ENCODE measurements around the gene RTEL1.

RTEL1 gene

DNA sequence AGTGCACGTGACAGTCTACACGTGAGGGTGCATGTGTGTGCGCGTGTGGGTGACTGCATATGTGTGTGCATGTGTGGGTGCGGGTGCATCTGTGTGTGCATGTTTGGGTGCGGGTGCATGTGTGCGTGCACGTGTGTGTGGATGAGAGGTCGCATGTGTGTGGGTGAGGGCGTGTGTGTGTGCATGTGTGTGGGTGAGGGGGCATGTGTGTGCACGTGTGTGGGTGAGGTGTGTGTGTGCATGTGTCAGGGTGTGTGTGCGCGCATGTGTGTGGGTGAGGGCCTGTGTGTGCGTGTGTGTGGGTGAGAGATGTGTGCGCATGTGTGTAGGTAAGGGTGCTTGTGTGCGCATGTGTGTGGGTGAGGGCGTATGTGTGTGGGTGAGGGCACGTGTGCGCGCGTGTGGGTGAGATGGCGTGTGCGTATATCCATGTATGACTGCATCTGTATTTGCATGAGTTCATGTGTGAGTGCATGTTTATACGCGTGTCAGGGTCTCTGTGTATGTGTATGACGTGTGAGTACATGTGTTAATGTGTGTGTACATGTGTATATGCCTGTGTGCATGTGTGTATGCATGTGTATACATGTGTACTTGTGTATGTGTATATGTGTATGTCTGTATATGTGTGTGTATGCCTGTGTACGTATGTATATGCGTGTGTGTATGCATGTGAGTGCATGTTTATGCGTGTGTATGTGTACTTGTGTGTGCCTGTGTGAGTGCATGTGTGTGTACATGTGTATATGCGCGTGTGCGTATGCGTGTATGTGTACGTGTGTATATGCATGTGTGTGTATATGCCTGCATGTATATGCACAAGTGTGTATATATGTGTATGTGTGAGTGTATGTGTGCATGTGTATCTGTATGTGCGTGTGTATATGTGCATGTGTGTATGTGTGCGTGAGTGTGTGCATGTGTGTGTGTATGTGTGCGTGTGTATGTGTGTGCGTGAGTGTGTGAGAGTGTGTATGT, 74.3 kb downstream of the RTEL1 start:
- no peak for DNase-seq

DNA sequence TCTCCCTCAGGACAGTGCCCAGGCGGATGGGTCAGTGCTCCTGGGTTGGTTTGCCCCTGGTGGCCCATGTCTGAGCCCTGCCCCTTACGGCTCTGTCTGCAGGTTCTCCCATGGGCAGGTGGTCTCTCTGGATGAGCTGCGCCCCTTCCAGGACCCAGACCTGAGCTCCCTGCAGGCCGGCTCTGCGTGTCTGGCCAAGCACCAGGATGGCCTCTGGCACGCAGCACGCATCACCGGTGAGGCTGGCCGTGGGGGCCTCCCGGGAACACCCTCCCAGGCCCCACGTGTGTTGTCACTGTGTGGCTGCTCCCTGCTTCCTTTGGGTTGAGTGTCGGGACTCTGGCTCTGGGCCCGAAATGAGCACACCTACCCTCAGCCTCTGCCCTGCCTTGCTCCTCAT, 75.0 kb downstream of the RTEL1 start:
- no peak for DNase-seq

DNA sequence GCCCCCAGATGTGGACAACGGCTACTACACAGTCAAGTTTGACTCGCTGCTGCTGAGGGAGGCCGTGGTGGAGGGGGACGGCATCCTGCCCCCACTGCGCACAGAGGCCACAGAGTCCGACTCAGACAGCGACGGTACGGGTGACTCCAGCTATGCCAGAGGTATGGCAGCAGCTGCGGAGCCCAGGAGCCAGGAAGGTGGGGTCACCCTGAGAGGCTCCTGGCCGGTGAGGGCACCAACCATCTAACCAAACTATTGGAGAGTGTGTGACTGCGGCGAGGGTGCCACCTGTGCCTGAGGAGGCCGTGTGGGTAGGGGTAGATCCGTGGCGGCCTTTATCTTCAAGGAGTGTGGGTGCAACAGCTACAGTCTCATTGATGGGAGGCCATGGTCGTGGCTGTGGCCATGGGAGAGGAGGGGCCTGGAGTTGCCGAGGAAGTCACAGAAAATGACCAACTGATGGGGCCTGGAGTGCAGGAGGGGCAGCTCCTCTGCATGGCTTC, 75.5 kb downstream of the RTEL1 start:
- DNase-seq = no peak

DNA sequence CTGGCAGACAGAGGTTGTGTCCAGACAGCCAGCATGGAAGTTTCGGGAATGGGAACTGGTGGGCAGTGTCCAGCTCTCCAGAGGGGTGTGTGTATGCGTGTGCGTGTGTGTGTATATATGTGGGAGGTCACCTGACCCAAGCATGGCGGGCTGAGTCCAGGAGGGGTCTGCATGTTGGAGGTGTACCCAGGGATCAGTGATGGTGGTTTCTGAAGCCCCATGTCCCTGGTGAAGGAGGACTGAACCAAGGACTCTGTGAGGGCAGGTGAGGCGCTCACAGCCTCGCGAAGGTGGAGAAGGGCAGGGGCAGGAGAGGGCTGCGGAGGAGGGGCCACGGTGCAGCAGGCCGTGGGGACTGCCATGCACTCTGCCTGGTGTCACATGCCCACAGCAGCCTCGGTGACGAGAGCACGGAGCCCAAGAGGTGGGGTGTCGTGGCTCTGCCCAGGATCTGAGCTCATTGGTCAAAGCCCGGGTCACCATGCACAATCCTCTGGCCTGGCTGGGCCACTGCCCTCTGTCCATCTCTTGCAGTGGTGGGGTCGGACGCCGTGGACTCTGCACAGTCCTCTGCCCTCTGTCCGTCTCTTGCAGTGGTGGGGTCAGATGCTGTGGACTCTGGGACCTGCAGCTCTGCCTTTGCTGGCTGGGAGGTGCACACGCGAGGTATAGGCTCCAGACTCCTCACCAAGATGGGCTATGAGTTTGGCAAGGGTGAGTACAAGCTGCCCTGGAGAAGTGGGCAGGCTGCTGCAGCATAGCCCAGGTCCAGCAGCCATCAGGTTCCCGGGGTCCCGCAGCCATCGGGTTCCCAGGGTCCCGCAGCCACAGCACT, 76.2 kb downstream of the RTEL1 start:
- no peak for DNase-seq

DNA sequence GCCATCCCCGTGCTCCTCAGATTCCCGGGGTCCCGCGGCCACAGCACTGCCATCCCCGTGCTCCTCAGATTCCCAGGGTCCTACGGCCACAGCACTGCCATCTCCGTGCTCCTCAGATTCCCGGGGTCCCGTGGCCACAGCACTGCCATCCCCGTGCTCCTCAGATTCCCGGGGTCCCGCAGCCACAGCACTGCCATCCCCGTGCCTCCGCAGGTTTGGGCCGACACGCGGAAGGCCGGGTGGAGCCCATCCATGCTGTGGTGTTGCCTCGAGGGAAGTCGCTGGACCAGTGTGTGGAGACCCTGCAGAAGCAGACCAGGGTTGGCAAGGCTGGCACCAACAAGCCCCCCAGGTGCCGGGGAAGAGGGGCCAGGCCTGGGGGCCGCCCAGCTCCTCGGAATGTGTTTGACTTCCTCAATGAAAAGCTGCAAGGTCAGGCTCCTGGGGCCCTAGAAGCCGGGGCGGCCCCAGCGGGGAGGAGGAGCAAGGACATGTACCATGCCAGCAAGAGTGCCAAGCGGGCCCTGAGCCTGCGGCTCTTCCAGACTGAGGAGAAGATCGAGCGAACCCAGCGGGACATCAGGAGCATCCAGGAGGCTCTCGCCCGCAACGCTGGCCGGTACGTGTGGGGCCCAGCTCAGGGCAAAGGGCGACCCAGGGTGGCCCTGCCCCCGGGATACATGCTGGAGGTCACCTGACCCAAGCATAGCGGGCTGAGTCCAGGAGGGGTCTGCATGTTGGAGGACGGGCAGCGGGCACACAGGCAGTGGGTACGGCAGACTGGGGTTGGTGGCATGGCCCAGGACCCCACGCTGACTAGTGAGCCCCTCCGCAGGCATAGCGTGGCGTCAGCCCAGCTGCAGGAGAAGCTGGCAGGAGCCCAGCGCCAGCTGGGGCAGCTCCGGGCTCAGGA, 77.1 kb downstream of the RTEL1 start:
- DNase-seq = no peak

DNA sequence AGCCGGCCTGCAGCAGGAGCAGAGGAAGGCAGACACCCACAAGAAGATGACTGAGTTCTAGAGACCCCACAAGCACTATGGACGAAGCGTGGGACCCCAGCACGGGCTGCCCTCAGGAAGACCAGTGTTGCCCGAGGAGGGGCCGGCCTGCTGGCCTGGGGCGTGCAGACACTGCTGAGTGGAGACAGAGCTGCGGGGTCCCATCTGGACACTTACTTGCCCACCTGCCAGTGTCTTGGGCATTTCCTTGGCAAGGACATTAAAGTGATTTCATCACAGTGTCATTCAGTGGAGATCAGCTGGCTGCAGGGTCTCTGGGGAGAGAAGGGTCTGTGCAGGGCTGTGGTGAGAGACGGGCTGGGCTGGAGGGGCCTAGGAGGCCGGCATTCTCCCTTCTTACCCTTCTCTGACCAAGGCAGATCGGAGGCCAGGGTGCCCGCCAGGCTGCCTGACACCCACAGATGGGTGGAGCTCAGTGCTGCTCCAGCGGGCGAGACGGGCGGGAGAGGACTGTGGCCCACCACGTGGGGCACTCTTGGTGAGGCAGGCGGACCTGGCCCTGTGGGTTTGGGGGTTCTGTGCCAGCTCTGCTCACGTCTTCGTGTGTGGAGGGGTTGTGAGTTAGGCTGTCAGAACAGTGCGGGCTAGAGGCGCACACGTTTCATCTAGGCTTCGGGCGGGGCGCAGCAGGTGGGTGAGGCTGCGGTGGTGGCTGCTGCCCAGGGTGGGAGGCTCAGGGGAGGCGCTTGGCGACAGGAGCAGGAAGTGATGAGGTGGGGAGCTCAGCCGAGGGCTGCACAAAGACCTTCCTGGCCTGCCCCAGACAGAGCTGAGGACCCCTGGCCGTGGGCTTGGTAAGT, 78.0 kb downstream of the RTEL1 start, which contains the start of gene LIME1:
Gene LIME1 (plus strand): TSS at position 806 of the 860 bp plus-strand sequence. CDS start 886 bp downstream, outside the sequence.
- DNase-seq = no peak

DNA sequence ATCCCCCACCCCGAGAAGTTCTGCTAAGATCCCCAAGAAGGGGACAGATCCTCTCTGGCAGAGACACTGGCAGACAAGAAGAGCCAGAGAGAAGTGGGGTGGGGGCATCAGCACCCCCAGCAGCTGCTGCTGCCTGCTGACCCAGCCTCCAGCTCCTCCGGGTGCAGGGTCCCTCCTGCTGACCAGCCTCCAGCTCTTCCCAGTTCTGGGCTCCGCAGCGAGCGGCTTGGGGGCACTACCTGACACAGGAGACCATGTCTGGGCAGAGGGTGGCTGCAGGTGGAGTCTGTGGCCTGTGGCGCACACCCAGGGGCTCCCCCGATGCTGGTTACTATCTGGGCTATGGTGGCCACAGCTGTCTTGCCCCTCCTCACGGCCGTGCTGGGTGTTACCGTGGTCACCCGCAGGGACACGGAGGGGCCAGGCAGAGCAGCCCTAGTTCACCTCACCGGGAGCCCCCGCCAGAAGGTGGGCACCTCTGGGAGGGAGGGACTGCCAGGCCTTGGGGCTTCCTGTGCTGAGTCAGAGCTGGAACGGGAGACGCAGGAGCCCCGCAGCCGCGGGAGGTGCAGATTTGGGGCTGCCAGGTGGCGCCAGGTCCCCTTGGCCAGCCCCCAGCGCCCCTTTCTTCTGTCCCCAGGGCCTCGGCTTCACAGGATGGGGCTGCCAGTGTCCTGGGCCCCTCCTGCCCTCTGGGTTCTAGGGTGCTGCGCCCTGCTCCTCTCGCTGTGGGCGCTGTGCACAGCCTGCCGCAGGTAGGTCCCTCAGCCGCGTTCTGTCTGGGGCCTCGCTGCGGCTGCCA, 79.0 kb downstream of the RTEL1 start:
- DNase-seq = no peak

DNA sequence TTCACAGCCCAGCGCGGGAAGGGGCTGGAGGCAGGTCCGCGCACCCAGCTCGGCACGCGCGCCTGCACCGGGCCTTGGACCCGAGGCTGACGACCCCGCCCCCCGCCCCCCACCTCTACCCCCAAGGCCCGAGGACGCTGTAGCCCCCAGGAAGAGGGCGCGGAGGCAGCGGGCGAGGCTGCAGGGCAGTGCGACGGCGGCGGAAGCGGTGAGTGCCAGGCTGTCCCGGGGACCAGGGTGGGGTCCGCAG, 79.5 kb downstream of the RTEL1 start:
- no peak for DNase-seq

DNA sequence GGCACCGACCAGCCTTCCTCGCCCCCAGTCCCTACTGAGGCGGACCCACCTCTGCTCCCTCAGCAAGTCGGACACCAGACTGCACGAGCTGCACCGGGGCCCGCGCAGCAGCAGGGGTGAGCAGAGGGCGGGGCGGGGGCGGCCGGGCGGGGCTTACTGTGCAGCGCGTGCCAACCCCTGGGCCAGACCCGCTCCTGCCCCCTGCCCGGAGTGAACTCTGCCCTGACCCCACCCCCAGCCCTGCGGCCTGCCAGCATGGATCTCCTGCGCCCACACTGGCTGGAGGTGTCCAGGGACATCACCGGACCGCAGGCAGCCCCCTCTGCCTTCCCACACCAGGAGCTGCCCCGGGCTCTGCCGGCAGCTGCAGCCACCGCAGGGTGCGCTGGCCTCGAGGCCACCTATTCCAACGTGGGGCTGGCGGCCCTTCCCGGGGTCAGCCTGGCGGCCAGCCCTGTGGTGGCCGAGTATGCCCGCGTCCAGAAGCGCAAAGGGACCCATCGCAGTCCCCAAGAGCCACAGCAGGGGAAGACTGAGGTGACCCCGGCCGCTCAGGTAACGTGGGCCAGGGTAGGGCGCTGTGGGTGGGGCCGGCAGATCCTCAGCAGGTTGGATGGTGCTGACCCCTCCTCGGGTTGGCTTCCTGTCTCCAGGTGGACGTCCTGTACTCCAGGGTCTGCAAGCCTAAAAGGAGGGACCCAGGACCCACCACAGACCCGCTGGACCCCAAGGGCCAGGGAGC, 80.0 kb downstream of the RTEL1 start:
- DNase-seq = no peak

DNA sequence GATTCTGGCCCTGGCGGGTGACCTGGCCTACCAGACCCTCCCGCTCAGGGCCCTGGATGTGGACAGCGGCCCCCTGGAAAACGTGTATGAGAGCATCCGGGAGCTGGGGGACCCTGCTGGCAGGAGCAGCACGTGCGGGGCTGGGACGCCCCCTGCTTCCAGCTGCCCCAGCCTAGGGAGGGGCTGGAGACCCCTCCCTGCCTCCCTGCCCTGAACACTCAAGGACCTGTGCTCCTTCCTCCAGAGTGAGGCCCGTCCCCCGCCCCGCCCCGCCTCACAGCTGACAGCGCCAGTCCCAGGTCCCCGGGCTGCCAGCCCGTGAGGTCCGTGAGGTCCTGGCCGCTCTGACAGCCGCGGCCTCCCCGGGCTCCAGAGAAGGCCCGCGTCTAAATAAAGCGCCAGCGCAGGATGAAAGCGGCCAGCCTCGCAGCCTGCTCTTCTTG, 80.6 kb downstream of the RTEL1 start:
- DNase-seq = peak; percentile 17

DNA sequence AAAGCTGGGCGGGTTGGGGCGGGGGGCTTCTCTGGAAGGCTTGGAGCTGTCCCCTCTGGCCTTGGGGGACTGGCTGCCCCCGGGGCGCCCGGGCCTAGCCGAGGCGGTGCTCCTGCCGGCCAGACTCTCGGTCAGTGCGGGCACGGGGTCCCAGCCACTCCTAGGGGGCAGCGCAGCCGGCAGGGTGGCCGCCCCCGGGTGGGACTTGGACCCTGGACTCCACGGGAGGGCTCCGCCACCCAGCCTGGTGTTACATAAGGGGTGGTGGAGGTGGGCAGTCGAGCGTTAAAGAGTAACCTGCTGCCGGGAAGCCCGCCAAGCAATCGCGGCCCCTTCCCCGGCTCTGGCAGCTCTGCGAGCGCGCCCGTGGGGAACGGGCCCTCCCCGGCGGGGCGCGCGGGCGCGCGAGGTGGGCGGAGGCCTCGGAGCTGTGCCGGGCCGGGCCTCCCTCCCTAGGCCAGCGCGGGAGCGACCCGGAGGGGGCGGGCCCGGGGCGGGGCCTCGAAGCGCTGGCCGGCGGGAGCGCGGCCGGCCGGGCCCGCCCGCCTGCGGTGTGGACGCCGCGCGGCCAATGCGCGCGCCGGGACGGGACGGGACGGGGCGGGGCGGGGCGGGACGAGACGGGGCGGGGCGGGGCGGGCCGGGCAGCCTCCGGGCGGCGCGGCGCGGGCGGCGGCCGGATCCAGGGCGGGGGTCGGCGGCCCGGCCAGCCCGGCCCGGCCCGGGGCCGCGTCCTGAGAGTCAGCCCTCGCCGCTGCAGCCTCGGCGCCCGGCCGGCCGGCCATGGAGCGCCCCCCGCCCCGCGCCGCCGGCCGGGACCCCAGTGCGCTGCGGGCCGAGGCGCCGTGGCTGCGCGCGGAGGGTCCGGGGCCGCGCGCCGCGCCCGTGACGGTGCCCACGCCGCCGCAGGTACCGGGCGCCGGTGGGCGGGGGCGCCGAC, 81.3 kb downstream of the RTEL1 start, which contains the start of gene SLC2A4RG:
Gene SLC2A4RG (plus strand): TSS at position 647 of the 940 bp plus-strand sequence. CDS start 137 bp downstream, at position 784.
- peak; percentile 78 for DNase-seq

DNA sequence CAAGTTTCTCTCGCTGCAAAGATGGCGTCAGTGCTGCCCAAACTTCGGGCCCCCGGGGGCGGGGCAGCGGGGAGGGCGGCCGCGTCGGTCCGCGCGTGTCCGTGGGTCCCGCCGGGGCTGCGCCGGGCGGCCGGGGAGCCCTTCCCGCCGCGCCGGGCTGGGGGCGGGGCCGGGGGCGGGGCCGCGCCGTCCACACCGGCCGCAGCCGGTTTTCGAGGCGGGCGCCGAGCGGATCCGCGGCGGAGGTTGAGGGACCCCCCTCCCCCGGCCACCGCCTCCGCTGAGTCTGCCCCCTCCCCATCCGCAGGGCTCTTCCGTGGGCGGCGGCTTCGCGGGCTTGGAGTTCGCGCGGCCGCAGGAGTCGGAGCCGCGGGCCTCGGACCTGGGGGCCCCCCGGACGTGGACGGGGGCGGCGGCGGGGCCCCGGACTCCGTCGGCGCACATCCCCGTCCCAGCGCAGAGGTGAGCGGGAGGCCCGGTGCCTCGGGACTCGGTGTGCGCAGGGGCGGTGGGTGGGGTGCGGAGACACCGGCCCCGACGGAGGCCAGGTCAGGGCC, 82.0 kb downstream of the RTEL1 start:
- peak; percentile 47 for DNase-seq

DNA sequence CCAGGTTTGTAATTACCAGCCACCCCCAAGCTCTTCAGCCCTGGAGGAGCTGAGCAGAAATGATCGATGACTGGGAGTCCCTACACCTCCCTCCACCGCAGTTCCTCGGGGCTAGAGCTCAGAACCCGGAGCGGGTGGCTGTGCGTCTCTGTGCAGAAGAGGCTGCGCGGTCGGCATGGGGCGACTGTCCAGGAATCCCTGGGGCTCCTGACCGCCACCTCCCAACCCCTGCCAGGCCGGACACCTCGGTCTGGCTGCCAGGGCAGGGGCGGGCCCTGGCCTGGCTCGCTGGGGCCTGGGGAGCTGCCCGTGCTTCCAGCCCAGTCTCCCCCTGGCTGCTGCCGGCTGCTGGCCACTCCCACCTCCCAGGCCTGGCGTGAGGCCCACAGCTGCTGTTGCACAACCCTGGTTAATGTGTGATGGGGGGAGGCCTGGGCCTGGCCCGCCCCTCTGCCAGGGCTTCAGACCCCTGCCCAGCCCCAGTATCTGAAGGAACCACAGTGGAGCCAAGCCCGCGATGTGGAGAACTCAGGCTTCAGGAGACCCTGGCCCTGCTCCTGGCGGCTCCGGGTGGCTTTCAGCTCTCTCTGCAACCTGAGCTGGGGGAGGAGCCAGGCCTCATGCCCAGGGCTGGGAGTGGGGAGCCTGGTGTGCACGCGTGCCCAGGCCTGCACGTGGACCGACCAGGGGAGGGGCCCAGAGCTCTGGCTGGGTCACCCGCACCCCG, 82.7 kb downstream of the RTEL1 start:
- DNase-seq = peak; percentile 88

DNA sequence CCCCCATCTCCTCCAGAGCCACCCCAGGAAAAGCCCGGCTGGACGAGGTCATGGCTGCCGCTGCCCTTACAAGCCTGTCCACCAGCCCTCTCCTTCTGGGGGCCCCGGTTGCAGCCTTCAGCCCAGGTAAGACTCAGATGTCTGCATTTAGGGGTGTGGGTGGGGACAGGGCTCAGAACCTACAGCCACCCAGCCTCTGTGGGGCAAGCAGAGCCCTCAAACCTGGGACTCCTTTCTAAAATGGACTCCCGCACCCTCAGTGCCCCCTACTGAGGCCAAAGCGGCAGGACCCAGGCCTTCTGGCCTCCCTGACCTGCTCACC, 83.2 kb downstream of the RTEL1 start:
- DNase-seq = no peak

DNA sequence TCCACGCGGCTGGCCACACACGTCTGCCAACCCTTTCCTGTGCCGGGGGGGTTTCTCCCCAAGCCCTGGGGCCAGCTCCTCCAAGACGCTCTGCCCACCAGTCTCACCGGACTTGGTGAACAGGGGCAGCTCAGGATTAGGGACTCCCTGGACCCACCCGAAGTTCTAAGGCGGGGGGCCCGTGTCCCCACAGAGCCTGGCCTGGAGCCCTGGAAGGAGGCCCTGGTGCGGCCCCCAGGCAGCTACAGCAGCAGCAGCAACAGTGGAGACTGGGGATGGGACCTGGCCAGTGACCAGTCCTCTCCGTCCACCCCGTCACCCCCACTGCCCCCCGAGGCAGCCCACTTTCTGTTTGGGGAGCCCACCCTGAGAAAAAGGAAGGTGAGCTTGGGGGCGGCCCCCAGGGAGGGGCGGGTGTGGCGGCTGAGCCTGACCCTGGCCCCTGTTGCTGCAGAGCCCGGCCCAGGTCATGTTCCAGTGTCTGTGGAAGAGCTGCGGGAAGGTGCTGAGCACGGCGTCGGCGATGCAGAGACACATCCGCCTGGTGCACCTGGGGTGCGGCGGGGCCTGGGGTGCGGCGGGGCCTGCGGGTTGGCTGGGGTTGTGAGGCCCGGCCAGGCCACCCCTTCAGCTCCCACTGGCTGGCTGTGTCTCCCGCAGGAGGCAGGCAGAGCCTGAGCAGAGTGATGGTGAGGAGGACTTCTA, 83.7 kb downstream of the RTEL1 start:
- no peak for DNase-seq

DNA sequence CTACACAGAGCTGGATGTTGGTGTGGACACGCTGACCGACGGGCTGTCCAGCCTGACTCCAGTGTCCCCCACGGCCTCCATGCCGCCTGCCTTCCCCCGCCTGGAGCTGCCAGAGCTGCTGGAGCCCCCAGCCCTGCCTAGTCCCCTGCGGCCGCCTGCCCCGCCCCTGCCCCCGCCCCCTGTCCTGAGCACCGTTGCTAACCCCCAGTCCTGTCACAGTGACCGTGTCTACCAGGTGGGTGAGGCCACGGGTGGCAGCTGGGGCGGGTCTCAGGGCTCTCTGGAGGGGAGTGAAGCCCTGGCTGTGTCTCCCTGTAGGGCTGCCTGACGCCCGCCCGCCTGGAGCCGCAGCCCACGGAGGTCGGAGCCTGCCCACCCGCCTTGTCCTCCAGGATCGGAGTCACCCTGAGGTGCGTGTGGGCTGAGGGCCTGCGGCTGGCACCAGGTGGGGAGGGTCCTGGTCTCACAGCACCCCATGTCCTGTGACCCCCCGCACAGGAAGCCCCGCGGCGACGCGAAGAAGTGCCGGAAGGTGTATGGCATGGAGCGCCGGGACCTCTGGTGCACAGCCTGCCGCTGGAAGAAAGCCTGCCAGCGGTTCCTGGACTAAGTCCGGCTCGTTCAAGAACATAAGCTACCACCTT, 84.4 kb downstream of the RTEL1 start:
- no peak for DNase-seq

Measured in fibroblast of skin of right biceps (primary cell).